Measurements from ENCODE around the gene NFIC. TPM values are rescaled to one million over a fixed set of nuclear protein-coding genes. Genes with fewer than 3 reads are reported as not detected.
A peak's percentile ranks its signal among the peaks of the same experiment; 100 is the strongest.

The NFIC gene
- 28.6 to 32.9 TPM (median 32.2 TPM) in 3 replicates for total RNA-seq

GRCh38 chr19:3365836-3366752 is at the start of gene NFIC:
NFIC (plus strand) TSS chr19:3366583; CDS start chr19:3366637, 54 bp downstream.
- no peaks in the 10 kb centered on the region for H3K36me3 Mint-ChIP-seq
- no peaks in the 10 kb centered on the region for H3K9me3 Mint-ChIP-seq
- H3K4me1 Mint-ChIP-seq, result peaks cover 34% of the 10 kb centered on the region
- DNase-seq (ENCODE audit: low spot score in 2 of 2, unreplicated experiment in 2 of 2), result no peak
- H3K27me3 Mint-ChIP-seq (ENCODE audit: low read depth), result peaks cover 89% of the 10 kb centered on the region
- H3K4me3 Mint-ChIP-seq, result peak within 1 kb of the TSS; percentile 63
- H3K27ac Mint-ChIP-seq, result no peak within 1 kb of the TSS
- TF ChIP-seq, protein P1, sequence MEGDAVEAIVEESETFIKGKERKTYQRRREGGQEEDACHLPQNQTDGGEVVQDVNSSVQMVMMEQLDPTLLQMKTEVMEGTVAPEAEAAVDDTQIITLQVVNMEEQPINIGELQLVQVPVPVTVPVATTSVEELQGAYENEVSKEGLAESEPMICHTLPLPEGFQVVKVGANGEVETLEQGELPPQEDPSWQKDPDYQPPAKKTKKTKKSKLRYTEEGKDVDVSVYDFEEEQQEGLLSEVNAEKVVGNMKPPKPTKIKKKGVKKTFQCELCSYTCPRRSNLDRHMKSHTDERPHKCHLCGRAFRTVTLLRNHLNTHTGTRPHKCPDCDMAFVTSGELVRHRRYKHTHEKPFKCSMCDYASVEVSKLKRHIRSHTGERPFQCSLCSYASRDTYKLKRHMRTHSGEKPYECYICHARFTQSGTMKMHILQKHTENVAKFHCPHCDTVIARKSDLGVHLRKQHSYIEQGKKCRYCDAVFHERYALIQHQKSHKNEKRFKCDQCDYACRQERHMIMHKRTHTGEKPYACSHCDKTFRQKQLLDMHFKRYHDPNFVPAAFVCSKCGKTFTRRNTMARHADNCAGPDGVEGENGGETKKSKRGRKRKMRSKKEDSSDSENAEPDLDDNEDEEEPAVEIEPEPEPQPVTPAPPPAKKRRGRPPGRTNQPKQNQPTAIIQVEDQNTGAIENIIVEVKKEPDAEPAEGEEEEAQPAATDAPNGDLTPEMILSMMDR (IDR thresholded peaks at IDR 0.05; ENCODE audit: unreplicated experiment), result no peak

DNA sequence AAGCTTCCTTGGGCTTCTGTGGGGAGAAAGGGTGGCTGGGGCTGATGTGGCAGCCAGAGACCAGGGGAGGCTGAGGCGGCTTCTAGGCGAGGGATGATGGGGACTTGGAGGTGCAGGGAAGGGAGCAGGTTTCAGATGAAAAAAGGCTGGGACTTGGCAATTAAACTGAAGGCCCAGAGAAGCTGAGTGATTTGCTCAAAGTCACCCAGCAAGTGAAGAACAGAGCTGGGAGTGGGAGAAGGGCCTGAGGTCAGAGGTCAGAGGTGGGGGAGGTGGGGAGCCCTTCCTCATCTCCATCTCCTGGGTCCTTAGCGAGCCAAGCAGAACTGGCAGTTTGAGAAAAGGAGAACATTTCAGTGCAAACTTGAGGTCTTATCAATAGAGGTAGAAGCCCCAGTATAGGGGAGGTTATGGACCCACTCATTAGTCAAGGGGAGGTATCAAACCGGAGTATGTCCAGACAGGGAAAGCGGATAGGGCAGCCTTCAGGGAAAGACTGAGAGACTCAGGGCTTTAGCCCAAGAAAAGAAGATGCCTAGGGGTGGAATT is 49.6 kb upstream of the NFIC start:
- no peaks in the 10 kb centered on the region for H3K4me1 Mint-ChIP-seq
- TF ChIP-seq, protein P1 (IDR thresholded peaks at IDR 0.05; ENCODE audit: unreplicated experiment), result no peak
- no peaks in the 10 kb centered on the region for H3K36me3 Mint-ChIP-seq
- H3K27ac Mint-ChIP-seq, result no peak overlapping the region
- H3K9me3 Mint-ChIP-seq, result no peaks in the 10 kb centered on the region
- H3K4me3 Mint-ChIP-seq, result no peak overlapping the region
- DNase-seq (ENCODE audit: low spot score in 2 of 2, unreplicated experiment in 2 of 2), result no peak
- H3K27me3 Mint-ChIP-seq (ENCODE audit: low read depth), result peaks cover 29% of the 10 kb centered on the region

- TF ChIP-seq, protein P1 (IDR thresholded peaks at IDR 0.05; ENCODE audit: unreplicated experiment), result no peak
- H3K4me3 Mint-ChIP-seq, result no peak overlapping the region
- H3K36me3 Mint-ChIP-seq, result no peaks in the 10 kb centered on the region
- peaks cover 18% of the 10 kb centered on the region for H3K27me3 Mint-ChIP-seq (ENCODE audit: low read depth)
- H3K9me3 Mint-ChIP-seq, result no peaks in the 10 kb centered on the region
- no peak overlapping the region for H3K27ac Mint-ChIP-seq
- DNase-seq (ENCODE audit: low spot score in 2 of 2, unreplicated experiment in 2 of 2), result no peak
- H3K4me1 Mint-ChIP-seq, result no peaks in the 10 kb centered on the region
These were observed 46.6 kb upstream of the NFIC start for GRCh38 chr19:3319643-3320353.

- Mint-ChIP-seq H3K4me3 (no peak overlapping the region), H3K4me1 (no peaks in the 10 kb centered on the region), H3K27me3 (ENCODE audit: low read depth) (peaks cover 18% of the 10 kb centered on the region), H3K9me3 (no peaks in the 10 kb centered on the region), H3K27ac (no peak overlapping the region), H3K36me3 (no peaks in the 10 kb centered on the region)
- no peak for DNase-seq (ENCODE audit: low spot score in 2 of 2, unreplicated experiment in 2 of 2)
- TF ChIP-seq, protein P1 (IDR thresholded peaks at IDR 0.05; ENCODE audit: unreplicated experiment), result no peak
These were observed 46.1 kb upstream of the NFIC start for GRCh38 chr19:3320354-3320670.

DNA sequence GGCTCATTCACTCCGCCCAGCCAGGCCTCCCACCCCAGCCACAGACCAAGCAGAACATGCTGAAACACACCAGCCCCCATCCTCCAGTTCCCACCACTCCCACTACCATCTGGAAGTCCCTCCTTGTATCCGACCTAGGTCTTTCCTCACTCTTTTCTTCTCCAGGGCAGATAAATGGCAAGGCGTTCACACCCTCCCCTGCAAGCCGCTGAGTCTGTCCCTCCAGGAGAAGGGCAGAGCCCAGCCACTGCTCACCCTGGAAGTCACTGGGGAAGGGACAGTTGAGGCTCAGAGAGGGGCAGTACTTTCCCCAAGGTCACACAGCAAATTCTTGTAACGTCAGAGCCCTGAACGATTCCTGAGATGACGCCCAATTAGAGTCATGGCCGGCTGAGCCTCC is 45.5 kb upstream of the NFIC start:
- Mint-ChIP-seq H3K27me3 (ENCODE audit: low read depth) (peaks cover 18% of the 10 kb centered on the region), H3K4me1 (no peaks in the 10 kb centered on the region), H3K4me3 (no peak overlapping the region), H3K36me3 (no peaks in the 10 kb centered on the region), H3K27ac (no peak overlapping the region), H3K9me3 (no peaks in the 10 kb centered on the region)
- DNase-seq (ENCODE audit: low spot score in 2 of 2, unreplicated experiment in 2 of 2), result no peak
- TF ChIP-seq, protein P1 (IDR thresholded peaks at IDR 0.05; ENCODE audit: unreplicated experiment), result no peak

Measured in mesothelial cell of epicardium (in vitro differentiated cells).